Neutrophil (primary cell): ENCODE data around the gene FGFR3.

ENCODE experiments used
- H3K27ac ChIP-seq: fragments of 200-600 bp; sonication (generic); 2 replicates; pipeline ENCODE4 v1.5.1; 2016; ENCODE audit warnings: mild to moderate bottlenecking, moderate library complexity
- H3K27me3 ChIP-seq: fragments of 200-600 bp; sonication (generic); 2 replicates; pipeline ENCODE4 v1.6.0; 2016; ENCODE audit warnings: mild to moderate bottlenecking
- H3K36me3 ChIP-seq: fragments of 200-600 bp; sonication (generic); 2 replicates; pipeline ENCODE4 v1.5.1; 2017
- H3K4me1 ChIP-seq, 2 experiments: fragments of 200-600 bp in 1 of 2; sonication (generic) in 1 of 2; 1 replicate in 1 of 2; 2 replicates in 1 of 2; pipeline versions ENCODE4 v1.5.1 to v1.6.1; 2013 to 2016; ENCODE audit warnings: low read depth in 1 of 2, low read length in 1 of 2, mild to moderate bottlenecking in 1 of 2, moderate library complexity in 1 of 2; ENCODE audit not compliant: control insufficient read depth in 1 of 2, insufficient read depth in 1 of 2
- H3K4me3 ChIP-seq, 2 experiments: fragments of 200-600 bp in 1 of 2; sonication (generic) in 1 of 2; 1 replicate in 1 of 2; 2 replicates in 1 of 2; pipeline ENCODE4 v1.5.1; 2013 to 2016; ENCODE audit warnings: low read depth in 1 of 2, low read length in 1 of 2, mild to moderate bottlenecking in 1 of 2, moderate library complexity in 1 of 2
- H3K9me3 ChIP-seq: fragments of 200-600 bp; sonication (generic); 2 replicates; pipeline ENCODE4 v1.5.1; 2016
- CTCF ChIP-seq: fragments of 200-600 bp; sonication (generic); IDR thresholded peaks from 2 replicates; pipeline ENCODE4 v1.5.1; 2016; ENCODE audit warnings: antibody characterized with exemption

FGFR3 gene

GRCh38 chr4:1749370-1749769 lies 43.7 kb upstream of the FGFR3 start:
- H3K36me3 ChIP-seq = peaks cover 15% of the 10 kb centered on the region
- H3K4me1 ChIP-seq = peaks cover 0 to 12% of the 10 kb centered on the region in 2 experiments
- no peak overlapping the region for H3K4me3 ChIP-seq
- H3K27ac ChIP-seq = no peak overlapping the region
- no peaks in the 10 kb centered on the region for H3K9me3 ChIP-seq
- no peak for TF ChIP-seq CTCF
- H3K27me3 ChIP-seq = peaks cover 18% of the 10 kb centered on the region

- H3K4me1 ChIP-seq = peaks cover 0 to 12% of the 10 kb centered on the region in 2 experiments
- H3K27ac ChIP-seq = no peak overlapping the region
- H3K27me3 ChIP-seq = peaks cover 18% of the 10 kb centered on the region
- no peak for TF ChIP-seq CTCF
- H3K9me3 ChIP-seq = no peaks in the 10 kb centered on the region
- peaks cover 11% of the 10 kb centered on the region for H3K36me3 ChIP-seq
- no peak overlapping the region for H3K4me3 ChIP-seq
These were observed 43.3 kb upstream of the FGFR3 start for GRCh38 chr4:1749826-1750225.

- Histone ChIP-seq H3K4me3 (no peak overlapping the region), H3K27me3 (peaks cover 18% of the 10 kb centered on the region), H3K36me3 (peaks cover 3% of the 10 kb centered on the region), H3K27ac (no peak overlapping the region), H3K4me1 (peaks cover 0 to 12% of the 10 kb centered on the region in 2 experiments), H3K9me3 (no peaks in the 10 kb centered on the region)
- no peak for TF ChIP-seq CTCF
These were observed 42.5 kb upstream of the FGFR3 start for GRCh38 chr4:1750381-1751154.

GRCh38 chr4:1751155-1751918 lies 41.8 kb upstream of the FGFR3 start:
- Histone ChIP-seq H3K36me3 (no peaks in the 10 kb centered on the region), H3K27me3 (peaks cover 18% of the 10 kb centered on the region), H3K9me3 (no peaks in the 10 kb centered on the region), H3K4me3 (no peak overlapping the region), H3K4me1 (peaks cover 0 to 12% of the 10 kb centered on the region in 2 experiments), H3K27ac (no peak overlapping the region)
- no peak for TF ChIP-seq CTCF

GRCh38 chr4:1751919-1752283 lies 41.2 kb upstream of the FGFR3 start:
- H3K9me3 ChIP-seq = no peaks in the 10 kb centered on the region
- TF ChIP-seq CTCF = no peak
- H3K27me3 ChIP-seq = peaks cover 18% of the 10 kb centered on the region
- H3K4me3 ChIP-seq = no peak overlapping the region
- H3K36me3 ChIP-seq = no peaks in the 10 kb centered on the region
- H3K27ac ChIP-seq = no peak overlapping the region
- H3K4me1 ChIP-seq = peaks cover 0 to 12% of the 10 kb centered on the region in 2 experiments
